Nephron (organoid): ENCODE data around the gene MRGPRF.

Experiments
- H3K27ac Mint-ChIP-seq, 3 experiments: 2 replicates each; pipeline ENCODE4 v1.8.0; 2020; ENCODE audit warnings: mixed read lengths in 3 of 3, mild to moderate bottlenecking in 2 of 3, moderate library complexity in 1 of 3
- H3K27me3 Mint-ChIP-seq: 2 replicates; pipeline ENCODE4 v1.8.0; 2021; ENCODE audit warnings: low read depth, mild to moderate bottlenecking, moderate library complexity, mixed read lengths
- H3K36me3 Mint-ChIP-seq: 2 replicates; pipeline ENCODE4 v1.8.0; 2020; ENCODE audit warnings: low read depth, mixed read lengths
- H3K4me1 Mint-ChIP-seq: 2 replicates; pipeline ENCODE4 v1.8.0; 2020; ENCODE audit warnings: mixed read lengths
- H3K4me3 Mint-ChIP-seq, 3 experiments: 2 replicates each; pipeline ENCODE4 v1.8.0; 2020; ENCODE audit warnings: mild to moderate bottlenecking in 3 of 3, mixed read lengths in 3 of 3, moderate library complexity in 2 of 3
- H3K9me3 Mint-ChIP-seq: 2 replicates; pipeline ENCODE4 v1.8.0; 2020; ENCODE audit warnings: mixed read lengths
- CTCF ChIP-seq, 3 experiments: fragments of 200-600 bp; sonication (generic); IDR thresholded peaks; one replicate each; pipeline ENCODE4 v1.5.0; 2021; ENCODE audit warnings: antibody characterized with exemption in 3 of 3; ENCODE audit not compliant: unreplicated experiment in 3 of 3

MRGPRF gene

GRCh38 chr11:69044111-69045013 is 31.3 kb upstream of the MRGPRF start:
- Mint-ChIP-seq H3K27ac (peak overlapping the region; percentile 37 to 81 (median 76)), H3K27me3 (peaks cover 9% of the 10 kb centered on the region), H3K4me1 (peaks cover 33% of the 10 kb centered on the region), H3K4me3 (peak overlapping the region in 1 of 3 experiments; percentile 14), H3K9me3 (no peaks in the 10 kb centered on the region), H3K36me3 (no peaks in the 10 kb centered on the region)
- peak; percentile 46 to 62 (median 54) for TF ChIP-seq CTCF (IDR thresholded peaks at IDR 0.05; ENCODE audit: unreplicated experiment in 3 of 3)

GRCh38 chr11:69041516-69041915 is 28.5 kb upstream of the MRGPRF start:
- Mint-ChIP-seq H3K4me1 (peaks cover 24% of the 10 kb centered on the region), H3K27ac (peak overlapping the region; percentile 58 to 77 (median 61)), H3K4me3 (no peak overlapping the region), H3K9me3 (no peaks in the 10 kb centered on the region), H3K36me3 (no peaks in the 10 kb centered on the region), H3K27me3 (peaks cover 4% of the 10 kb centered on the region)
- no peak for TF ChIP-seq CTCF (IDR thresholded peaks at IDR 0.05; ENCODE audit: unreplicated experiment in 3 of 3)

- peaks cover 4% of the 10 kb centered on the region for H3K27me3 Mint-ChIP-seq
- no peak overlapping the region for H3K4me3 Mint-ChIP-seq
- H3K27ac Mint-ChIP-seq: peak overlapping the region; percentile 58 to 77 (median 61)
- no peaks in the 10 kb centered on the region for H3K36me3 Mint-ChIP-seq
- no peak for TF ChIP-seq CTCF (IDR thresholded peaks at IDR 0.05; ENCODE audit: unreplicated experiment in 3 of 3)
- peaks cover 30% of the 10 kb centered on the region for H3K4me1 Mint-ChIP-seq
- no peaks in the 10 kb centered on the region for H3K9me3 Mint-ChIP-seq
Observed at GRCh38 chr11:69040581-69041260, 27.7 kb upstream of the MRGPRF start.

- Mint-ChIP-seq H3K27me3 (peaks cover 4% of the 10 kb centered on the region), H3K4me3 (no peak overlapping the region), H3K36me3 (no peaks in the 10 kb centered on the region), H3K9me3 (no peaks in the 10 kb centered on the region), H3K4me1 (peaks cover 34% of the 10 kb centered on the region), H3K27ac (peak overlapping the region; percentile 34 to 77 (median 58))
- no peak for TF ChIP-seq CTCF (IDR thresholded peaks at IDR 0.05; ENCODE audit: unreplicated experiment in 3 of 3)
Observed at GRCh38 chr11:69040051-69040450, 27.0 kb upstream of the MRGPRF start.

DNA sequence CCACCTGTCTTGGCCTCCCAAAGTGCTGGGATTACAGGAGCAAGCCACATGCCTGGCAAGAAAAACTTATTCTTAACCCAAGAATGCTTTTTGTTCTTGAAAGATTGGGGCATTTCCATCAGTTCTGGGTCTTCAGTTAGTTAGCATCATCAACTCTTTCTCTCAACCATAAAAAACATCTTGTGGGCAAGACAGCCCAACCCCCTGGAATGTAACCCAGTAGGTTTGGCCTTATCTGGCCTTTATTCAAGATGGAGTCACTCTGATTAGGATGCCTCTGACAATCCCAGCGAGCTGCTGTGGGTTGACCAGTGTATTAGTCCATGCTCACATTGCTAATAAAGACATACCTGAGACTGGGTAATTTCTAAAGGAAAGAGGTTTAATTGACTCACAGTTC is 26.5 kb upstream of the MRGPRF start:
- peak overlapping the region in 2 of 3 experiments; percentile 29 to 34 for H3K27ac Mint-ChIP-seq
- H3K36me3 Mint-ChIP-seq: no peaks in the 10 kb centered on the region
- H3K4me3 Mint-ChIP-seq: no peak overlapping the region
- no peak for TF ChIP-seq CTCF (IDR thresholded peaks at IDR 0.05; ENCODE audit: unreplicated experiment in 3 of 3)
- H3K9me3 Mint-ChIP-seq: no peaks in the 10 kb centered on the region
- peaks cover 4% of the 10 kb centered on the region for H3K27me3 Mint-ChIP-seq
- peaks cover 31% of the 10 kb centered on the region for H3K4me1 Mint-ChIP-seq
